Epidermal melanocyte (primary cell): ENCODE data around the gene FEZF2.

ENCODE experiments used
- DNase-seq: peaks from one replicate; pipeline ENCODE4 v3.0.0; 2011; ENCODE audit warnings: low spot score; ENCODE audit not compliant: insufficient read length

The FEZF2 gene

GRCh38 chr3:62373714-62374333, 474 bp upstream of the FEZF2 start:
- no peak for DNase-seq

GRCh38 chr3:62372621-62373041, 719 bp downstream of the FEZF2 start:
- no peak for DNase-seq

GRCh38 chr3:62371720-62372591, 1.4 kb downstream of the FEZF2 start:
- no peak for DNase-seq

DNA sequence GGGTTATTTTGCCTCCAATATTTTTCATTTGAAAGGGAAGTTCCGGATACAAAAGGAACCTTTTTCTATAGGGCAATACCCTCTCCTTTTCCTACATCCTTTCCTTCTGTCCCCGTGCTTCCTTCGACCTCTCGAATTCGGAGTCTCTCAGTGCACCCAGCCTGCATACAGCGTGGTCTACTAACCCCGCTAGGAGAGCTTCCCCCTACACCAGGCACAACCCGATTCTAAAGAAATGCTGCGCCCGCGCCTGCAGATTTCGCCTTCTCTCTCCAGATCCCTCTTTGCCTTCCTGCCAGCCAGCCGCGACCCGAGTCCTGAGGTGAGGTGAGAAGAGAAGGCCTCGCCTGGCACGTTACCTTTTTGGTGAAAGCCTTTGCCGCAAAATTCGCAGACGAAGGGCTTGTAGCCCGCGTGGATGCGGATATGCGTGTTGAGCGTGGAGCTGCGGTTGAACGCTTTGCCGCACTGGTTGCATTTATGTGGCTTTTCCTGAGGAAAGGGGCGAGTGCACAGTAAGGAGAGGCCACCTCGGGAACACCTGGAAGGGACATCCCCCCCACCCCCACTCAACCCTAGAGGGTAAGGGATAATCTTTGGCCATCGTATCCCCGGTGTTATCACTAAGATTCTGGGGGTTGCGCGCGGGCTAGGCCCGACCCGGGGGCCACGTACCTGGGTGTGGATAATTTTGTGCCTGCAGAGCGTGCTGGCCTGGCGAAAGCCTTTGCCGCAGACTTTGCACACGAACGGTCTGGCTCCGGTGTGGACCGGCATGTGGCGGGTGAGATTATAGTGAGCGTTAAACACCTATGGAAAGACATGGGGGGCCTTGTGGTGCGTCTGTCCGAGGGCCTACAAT, 2.3 kb downstream of the FEZF2 start:
- no peak for DNase-seq

DNA sequence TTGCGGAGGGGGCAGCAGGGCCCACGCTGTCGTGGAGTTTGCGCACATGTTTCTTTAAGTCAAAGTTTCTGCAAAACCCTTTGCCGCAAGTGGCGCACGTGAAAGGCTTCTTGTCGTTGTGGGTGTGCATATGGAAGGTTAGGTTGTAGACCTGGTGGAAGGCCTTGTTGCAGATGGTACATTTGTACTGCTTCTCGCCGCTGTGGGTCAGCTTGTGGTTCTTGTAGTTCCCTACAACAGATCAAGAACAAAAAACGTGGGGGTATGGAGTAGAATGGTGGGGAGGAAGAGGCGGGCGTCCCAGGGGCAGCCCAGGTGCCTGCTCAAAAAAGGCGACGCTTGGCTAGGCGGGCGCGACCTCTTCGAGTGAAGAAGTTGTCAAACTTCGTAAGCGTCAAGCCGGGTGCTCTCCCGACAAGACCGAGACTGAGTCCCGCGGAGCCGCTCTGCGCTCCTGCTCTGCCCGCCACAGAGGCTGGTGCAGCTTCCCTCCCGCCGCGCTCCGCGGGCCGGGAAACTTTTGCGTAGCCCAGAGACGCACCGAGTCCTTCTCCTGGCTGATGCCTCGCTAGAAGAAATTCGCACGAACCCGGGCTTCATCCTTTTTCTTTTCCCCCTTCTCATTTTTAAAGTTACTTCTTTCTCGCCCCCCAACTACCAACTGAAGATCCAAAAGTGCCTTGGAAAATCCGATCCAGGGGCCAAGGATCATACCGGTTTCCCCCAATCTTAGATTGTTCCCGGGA, 3.1 kb downstream of the FEZF2 start:
- no peak for DNase-seq

- no peak for DNase-seq
Observed at GRCh38 chr3:62369476-62369743, 3.9 kb downstream of the FEZF2 start.

GRCh38 chr3:62368705-62369475, 4.5 kb downstream of the FEZF2 start:
- DNase-seq, result no peak

DNA sequence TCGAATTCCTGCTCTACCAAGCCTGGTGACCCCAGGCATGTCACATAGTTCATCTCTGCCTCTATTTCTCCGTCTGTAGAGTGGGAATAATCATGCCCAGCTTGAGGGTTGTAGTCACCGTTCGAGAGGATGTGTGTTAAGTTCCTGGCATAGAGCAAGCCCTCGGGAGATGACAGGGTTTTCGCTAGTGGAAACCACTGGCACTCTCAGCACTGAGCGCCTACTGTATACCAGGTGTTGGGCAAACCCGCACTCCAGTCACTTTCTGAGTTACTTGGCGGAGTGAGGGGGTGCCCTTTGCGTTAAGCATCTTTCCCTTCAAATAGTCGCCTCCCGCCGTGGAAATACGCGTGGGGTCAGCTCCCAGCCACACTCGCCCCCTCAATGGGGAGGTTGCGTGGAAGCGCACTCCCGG, 5.1 kb downstream of the FEZF2 start:
- DNase-seq, result no peak

DNA sequence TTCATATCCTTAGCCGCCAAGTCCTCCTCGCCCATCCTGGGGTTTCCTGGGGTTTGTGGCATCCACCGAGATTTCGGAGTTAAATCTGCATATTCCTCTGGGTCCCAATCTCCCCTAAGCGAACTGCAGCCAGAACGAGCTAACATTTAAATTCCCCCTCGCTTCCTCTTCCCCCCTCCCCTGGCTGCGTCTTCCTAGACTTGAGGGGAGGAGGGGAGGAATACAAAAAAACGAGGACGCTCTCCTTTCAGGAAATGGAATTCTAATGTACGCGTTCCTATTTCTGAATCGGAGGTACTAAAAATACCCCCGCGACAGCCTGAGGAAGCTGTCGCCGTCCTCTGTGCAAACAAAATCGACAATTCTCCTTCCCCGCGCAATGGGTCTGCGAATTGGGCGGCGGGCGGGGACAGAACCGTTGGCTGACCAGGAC, 5.6 kb downstream of the FEZF2 start:
- DNase-seq, result no peak

- DNase-seq, result no peak
Observed at GRCh38 chr3:62366126-62366484, 7.2 kb downstream of the FEZF2 start.

GRCh38 chr3:62365391-62366125, 7.8 kb downstream of the FEZF2 start:
- DNase-seq, result no peak

- no peak for DNase-seq
Observed at GRCh38 chr3:62364191-62364590, 9.2 kb downstream of the FEZF2 start.

- DNase-seq, result no peak
Observed at GRCh38 chr3:62363275-62363674, 10.1 kb downstream of the FEZF2 start.

DNA sequence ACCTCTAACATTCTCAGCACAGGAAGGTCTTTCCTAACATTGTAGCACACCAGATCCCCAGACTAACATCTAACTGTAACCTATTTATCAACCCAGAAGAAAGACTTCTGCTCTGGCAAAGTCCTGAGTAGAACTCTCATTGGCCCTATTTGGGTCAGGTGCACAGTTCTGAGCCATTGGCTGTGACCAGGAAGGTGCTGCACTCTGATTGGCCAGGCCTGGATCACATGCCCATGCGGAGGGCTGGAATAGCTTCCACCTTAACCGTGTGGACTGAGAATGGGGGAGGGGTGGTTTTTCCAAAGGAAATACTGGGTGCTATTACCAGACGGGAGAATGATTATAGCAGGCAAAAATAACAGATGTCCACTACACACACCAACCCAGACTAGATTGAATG, 11.5 kb downstream of the FEZF2 start:
- no peak for DNase-seq

DNA sequence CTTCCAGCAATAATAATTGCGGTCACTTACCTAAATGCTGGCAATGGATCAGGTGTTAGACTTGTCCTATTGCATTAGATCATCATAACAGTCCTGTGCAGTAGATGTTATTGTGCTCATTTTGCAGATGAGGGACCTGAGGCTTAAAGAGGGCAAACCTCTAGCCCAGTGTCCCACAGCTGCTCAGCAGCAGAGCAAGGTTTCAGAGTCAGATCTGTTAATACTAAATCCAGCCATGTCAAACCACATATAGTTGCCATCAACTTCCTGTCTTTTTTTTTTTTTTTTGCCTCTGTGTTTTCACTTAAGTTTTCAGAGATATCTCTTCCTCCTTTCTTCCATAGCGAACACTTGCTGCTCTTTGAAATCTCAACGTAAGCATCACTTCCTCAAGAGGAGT, 12.1 kb downstream of the FEZF2 start:
- DNase-seq, result no peak

- no peak for DNase-seq
Observed at GRCh38 chr3:62359531-62359930, 13.8 kb downstream of the FEZF2 start.

GRCh38 chr3:62356356-62356755, 17.0 kb downstream of the FEZF2 start:
- no peak for DNase-seq

DNA sequence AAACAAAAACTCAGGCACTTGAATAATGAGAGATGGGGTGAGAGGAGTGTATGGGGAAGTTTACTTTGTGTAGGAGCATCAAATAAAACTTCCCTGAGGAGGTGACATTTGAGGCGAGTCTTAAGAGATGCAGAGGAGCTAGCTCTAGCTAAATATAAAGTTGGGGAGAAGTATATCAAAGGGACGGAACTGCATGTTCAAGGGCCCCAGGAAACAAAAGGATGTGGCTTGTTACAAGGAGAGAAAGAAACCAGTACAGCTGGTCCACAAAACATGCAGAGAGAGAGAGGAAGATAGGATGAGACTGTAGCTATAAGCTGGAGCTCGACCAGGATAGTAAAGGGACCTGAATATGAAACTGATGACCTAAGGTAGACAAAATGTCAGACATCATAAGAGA, 17.6 kb downstream of the FEZF2 start:
- DNase-seq, result no peak

DNA sequence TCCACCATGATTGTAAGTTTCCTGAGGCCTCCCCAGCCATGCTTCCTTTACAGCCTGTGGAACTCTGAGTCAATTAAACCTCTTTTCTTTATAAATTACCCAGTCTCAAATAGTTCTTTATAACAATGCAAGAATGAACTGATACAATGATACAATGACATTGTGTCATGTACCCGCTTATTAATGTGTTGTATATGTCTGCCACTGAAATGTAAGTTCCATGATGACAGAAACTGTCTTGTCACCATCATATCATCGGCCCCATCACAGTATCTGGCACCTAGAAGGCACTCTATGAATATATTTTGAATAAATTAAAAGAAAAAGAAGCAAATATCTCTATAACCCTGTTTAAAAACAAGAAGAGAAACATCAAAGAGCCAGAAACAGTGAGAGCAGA, 29.6 kb downstream of the FEZF2 start:
- DNase-seq, result no peak

- DNase-seq, result no peak
Observed at GRCh38 chr3:62335196-62335595, 38.2 kb downstream of the FEZF2 start.
